ENCODE data around the gene IP6K2. TPM values are rescaled to one million over a fixed set of nuclear protein-coding genes. Genes with fewer than 3 reads are reported as not detected.
"Not testable (repeated sequence)": the region's sequence is repeated elsewhere in the genome, so short reads cannot be mapped to it uniquely, and the experiment has no call there.

IP6K2 gene
- total RNA-seq, 2 experiments from 2014 or later = 39.4 to 48.3 TPM

DNA sequence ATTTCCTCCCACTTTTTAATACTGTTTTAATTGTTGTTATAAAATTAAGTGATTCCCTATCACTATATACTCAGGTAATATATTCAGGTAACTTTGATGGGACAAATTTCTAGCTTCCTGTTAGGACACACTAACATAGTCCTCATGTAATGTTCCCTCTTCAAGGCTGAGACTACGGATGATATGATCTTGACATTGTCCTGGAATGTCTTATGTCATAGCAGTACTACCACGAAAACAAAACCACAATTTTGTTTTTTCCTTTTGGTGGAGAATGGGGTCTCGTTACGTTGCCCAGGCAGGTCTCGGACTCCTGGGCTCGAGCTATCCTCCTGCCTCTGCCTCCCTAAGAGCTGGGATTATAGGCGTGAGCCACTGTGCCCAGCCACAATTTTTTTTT, 26.8 kb upstream of the IP6K2 start:
- ATAC-seq (no peak), DNase-seq (no peak)
- Mint-ChIP-seq H3K4me1 (no peaks in the 10 kb centered on the region), H3K27me3 (no peaks in the 10 kb centered on the region), H3K27ac (no peak overlapping the region), H3K4me3 (no peak overlapping the region), H3K36me3 (ENCODE audit: low read depth) (peaks cover 13% of the 10 kb centered on the region), H3K9me3 (ENCODE audit: low read depth) (no peaks in the 10 kb centered on the region)
- intact Hi-C loops (cut with DNase I, micrococcal nuclease) = no loop called here
- ChIA-PET POLR2A (interaction anchor here (0.6 kb wide), 1 partner anchor 35 kb away, joined by 3 read pairs; no protein-coding TSS in a partner anchor), CTCF (interaction anchor here (2.8 kb wide), 1 partner anchor 11 kb away, joined by 9 read pairs; no protein-coding TSS in a partner anchor)

DNA sequence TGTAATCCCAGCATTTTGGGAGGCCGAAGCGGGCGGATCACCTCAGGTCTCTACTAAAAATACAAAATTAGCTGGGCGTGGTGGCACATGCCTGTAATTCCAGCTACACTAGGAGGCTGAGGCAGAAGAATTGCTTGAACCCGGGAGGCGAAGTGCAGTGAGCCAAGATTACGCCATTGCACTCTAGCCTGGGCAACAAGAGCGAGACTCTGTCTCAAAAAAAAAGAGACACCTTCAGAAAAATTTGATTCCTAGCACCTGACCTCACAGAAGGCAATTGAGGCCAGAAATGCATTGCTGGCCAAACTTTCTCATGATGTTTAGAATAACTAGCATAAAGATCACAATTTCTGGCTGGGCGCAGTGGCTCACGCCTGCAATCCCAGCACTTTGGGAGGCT, 24.2 kb upstream of the IP6K2 start:
- H3K4me1 Mint-ChIP-seq; H3K36me3 Mint-ChIP-seq (ENCODE audit: low read depth); H3K27me3 Mint-ChIP-seq; H3K9me3 Mint-ChIP-seq (ENCODE audit: low read depth); DNase-seq; H3K4me3 Mint-ChIP-seq; H3K27ac Mint-ChIP-seq; ATAC-seq; intact Hi-C loops (cut with DNase I, micrococcal nuclease): not testable (repeated sequence)
- ChIA-PET CTCF (interaction anchor here (1.3 to 2.8 kb wide), 3 partner anchors 14 to 250 kb away, joined by 4 to 9 read pairs (median 4); no protein-coding TSS in a partner anchor), POLR2A (interaction anchor here (0.7 kb wide), 1 partner anchor 642 kb away, joined by 5 read pairs; no protein-coding TSS in a partner anchor)

DNA sequence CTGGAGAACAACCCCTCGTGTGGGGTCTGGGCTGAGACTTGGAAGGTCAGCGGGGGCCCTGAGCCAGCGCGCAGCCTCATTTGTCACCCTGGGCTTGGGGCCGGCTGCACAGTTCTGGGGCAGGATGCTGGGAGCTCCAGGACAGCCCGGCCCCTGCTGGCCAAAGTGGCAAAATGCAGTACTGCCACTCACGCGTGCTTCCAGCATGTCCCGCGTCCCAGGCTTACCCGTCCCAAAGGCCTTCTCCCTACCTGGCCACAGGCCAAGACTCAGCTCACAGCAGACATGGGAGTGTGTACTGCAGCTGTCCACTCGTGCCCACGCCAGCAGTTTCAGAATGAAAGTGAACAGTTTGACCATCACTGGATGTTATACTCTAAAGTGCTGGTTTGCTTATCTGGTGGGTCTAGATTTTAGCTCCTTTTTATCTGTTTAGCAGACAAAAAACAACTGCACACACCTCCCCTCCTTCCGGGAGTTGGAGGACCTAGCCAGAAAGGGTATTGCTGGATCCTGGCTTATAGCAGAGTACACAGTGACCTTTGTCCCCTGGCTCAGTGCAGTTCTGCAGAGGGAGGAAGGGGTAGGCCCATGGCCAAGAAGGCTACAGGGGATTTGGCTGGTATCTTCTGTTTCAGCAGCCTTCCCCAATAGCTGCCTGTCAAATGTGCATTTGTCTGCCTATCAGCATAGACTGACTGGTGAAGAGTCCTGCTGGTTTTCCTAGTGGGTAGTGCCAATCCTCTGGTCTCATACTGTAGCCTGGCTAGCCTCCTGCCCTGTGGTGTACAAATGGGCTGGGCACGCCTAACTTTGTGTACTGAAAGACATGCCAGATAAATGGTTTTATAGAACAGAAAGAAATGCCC, 23.2 kb upstream of the IP6K2 start:
- no peaks in the 10 kb centered on the region for H3K9me3 Mint-ChIP-seq (ENCODE audit: low read depth)
- ChIA-PET CTCF (interaction anchor here (0.6 to 1.8 kb wide), 26 partner anchors 9 to 1397 kb away, joined by 3 to 12 read pairs (median 4); partner anchors contain the start of genes IP6K2 and PRKAR2A), POLR2A (interaction anchor here (0.6 to 0.9 kb wide), 5 partner anchors 23 to 643 kb away, joined by 3 to 8 read pairs (median 4); partner anchors contain the start of gene IP6K2)
- H3K36me3 Mint-ChIP-seq (ENCODE audit: low read depth) = no peaks in the 10 kb centered on the region
- no peak overlapping the region for H3K27ac Mint-ChIP-seq
- H3K4me3 Mint-ChIP-seq = no peak overlapping the region
- peak; percentile 76 for DNase-seq
- peak; percentile 92 for ATAC-seq
- H3K27me3 Mint-ChIP-seq = no peaks in the 10 kb centered on the region
- H3K4me1 Mint-ChIP-seq = no peaks in the 10 kb centered on the region
- intact Hi-C loops (cut with DNase I, micrococcal nuclease) = loop anchor here in 1 of 2 experiments (1.0 kb wide), 1 partner anchor 339 kb away; no protein-coding TSS in a partner anchor

DNA sequence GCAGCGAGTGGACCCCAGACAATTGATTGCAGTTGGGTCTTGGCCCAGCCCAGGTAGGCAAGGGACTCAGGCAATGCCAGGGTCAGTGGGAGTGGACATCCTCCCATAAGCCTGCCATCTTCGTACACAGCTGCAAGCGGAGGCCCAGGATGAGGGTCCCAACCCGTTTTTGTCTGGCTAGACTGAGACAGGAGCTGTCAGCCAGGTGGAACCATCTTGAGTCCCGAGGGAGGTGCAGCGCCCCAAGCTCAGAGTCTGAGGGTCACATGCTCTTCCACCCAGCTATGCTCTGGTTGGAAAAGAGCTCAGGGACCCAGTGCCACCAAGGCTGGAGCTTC, 22.6 kb upstream of the IP6K2 start:
- ChIA-PET CTCF (interaction anchor here (0.6 to 1.8 kb wide), 24 partner anchors 9 to 1398 kb away, joined by 3 to 12 read pairs (median 4); partner anchors contain the start of genes IP6K2 and PRKAR2A), POLR2A (interaction anchor here (0.7 to 0.9 kb wide), 2 partner anchors 22 to 29 kb away, joined by 3 to 4 read pairs; partner anchors contain the start of gene IP6K2)
- DNase-seq = no peak
- no peaks in the 10 kb centered on the region for H3K9me3 Mint-ChIP-seq (ENCODE audit: low read depth)
- H3K27ac Mint-ChIP-seq = no peak overlapping the region
- H3K4me1 Mint-ChIP-seq = no peaks in the 10 kb centered on the region
- no peak for ATAC-seq
- no peak overlapping the region for H3K4me3 Mint-ChIP-seq
- no peaks in the 10 kb centered on the region for H3K36me3 Mint-ChIP-seq (ENCODE audit: low read depth)
- H3K27me3 Mint-ChIP-seq = no peaks in the 10 kb centered on the region
- intact Hi-C loops (cut with DNase I, micrococcal nuclease) = no loop called here

DNA sequence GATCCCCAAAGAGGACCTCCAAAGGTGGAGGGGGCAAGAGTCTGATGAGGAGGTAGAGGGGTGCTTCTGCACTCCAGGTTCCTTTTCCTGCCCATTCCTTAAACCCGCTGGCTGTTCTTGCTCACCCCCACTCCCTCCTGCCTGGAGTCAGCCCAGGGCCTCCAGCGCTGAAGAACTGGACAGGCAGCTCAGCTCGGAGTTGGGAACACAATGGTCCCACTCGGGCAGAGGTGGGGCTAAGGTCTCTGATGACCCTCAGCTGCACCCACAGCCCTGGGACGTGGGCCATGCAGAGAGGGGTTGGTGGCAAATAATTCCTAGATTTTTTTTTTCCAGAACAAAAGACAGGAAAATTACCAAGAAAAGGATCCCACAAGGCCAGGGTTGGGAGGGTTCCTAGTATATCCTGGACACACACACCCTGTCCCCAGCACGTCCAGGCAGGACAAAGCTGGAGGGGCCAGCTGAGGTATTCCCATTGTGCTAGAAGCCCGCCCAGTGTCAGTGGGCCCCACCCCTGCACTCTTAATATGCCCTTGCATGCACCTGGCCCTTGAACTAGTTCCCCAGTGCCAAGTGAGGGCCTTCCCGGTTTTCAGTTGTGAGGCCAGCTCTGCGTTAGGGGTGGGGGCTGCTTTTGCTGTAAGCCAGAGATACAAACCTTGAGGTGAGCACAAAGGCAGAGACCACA, 22.1 kb upstream of the IP6K2 start:
- intact Hi-C loops (cut with DNase I, micrococcal nuclease) = no loop called here
- DNase-seq (no peak), ATAC-seq (no peak)
- CTCF ChIA-PET = interaction anchor here (0.6 to 1.8 kb wide), 20 partner anchors 8 to 697 kb away, joined by 3 to 12 read pairs (median 4); partner anchors contain the start of genes IP6K2 and PRKAR2A
- POLR2A ChIA-PET = interaction anchor here (0.7 kb wide), 1 partner anchor 22 kb away, joined by 3 read pairs; the partner anchor contains the start of gene IP6K2
- no peak overlapping the region for H3K27ac Mint-ChIP-seq
- no peaks in the 10 kb centered on the region for H3K36me3 Mint-ChIP-seq (ENCODE audit: low read depth)
- no peaks in the 10 kb centered on the region for H3K4me1 Mint-ChIP-seq
- no peak overlapping the region for H3K4me3 Mint-ChIP-seq
- no peaks in the 10 kb centered on the region for H3K27me3 Mint-ChIP-seq
- H3K9me3 Mint-ChIP-seq (ENCODE audit: low read depth) = no peaks in the 10 kb centered on the region

DNA sequence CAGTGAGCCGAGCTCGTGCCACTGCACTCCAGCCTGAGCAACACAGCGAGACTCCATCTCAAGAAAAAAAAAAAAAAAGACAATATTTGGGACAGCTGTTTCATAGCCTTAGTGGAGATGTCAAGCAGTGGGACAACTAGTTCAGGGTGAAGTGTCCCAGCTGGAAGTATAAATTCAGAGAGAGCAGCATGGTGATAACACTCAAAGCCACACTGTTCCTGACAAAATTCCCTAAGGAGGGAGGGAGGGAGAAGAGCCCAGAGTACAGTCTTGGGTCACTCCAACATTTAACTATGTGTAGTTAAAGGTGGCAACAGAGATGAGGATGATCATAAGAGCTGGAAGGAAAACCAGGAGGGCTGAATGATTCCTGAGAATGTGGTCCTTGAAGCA, 21.1 kb upstream of the IP6K2 start:
- Mint-ChIP-seq H3K27me3 (no peaks in the 10 kb centered on the region), H3K9me3 (ENCODE audit: low read depth) (no peaks in the 10 kb centered on the region), H3K4me1 (no peaks in the 10 kb centered on the region), H3K36me3 (ENCODE audit: low read depth) (no peaks in the 10 kb centered on the region), H3K27ac (no peak overlapping the region), H3K4me3 (no peak overlapping the region)
- intact Hi-C loops (cut with DNase I, micrococcal nuclease) = no loop called here
- POLR2A ChIA-PET = no interaction called here
- ATAC-seq (no peak), DNase-seq (no peak)
- CTCF ChIA-PET = interaction anchor here (0.7 to 1.6 kb wide), 3 partner anchors 10 to 214 kb away, joined by 3 to 4 read pairs (median 3); no protein-coding TSS in a partner anchor

DNA sequence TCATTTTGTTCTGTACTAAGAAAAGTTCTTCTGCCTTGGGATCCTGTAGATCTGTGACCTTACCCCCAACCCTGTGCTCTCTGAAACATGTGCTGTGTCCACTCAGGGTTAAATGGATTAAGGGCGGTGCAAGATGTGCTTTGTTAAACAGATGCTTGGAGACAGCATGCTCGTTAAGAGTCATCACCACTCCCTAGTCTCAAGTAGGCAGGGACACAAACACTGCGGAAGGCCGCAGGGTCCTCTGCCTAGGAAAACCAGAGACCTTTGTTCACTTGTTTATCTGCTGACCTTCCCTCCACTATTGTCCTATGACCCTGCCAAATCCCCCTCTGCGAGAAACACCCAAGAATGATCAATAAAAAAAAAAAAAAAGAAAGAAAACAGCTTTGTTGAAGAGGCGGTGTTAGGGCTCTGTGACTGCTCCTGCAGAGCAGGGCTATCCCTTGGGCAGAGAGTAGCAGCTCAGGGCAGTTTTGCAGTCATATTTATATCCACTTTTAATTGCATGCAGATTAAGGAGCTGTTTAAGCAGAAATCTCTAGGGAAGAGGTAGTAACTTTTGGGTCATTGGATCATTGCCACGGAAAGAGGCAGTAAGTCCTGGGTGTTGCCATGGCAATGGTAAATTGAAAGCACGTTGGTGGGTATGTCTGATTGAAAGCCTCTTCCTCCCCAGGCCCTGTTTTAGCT, 18.2 kb upstream of the IP6K2 start:
- H3K9me3 Mint-ChIP-seq (ENCODE audit: low read depth); H3K27ac Mint-ChIP-seq; H3K36me3 Mint-ChIP-seq (ENCODE audit: low read depth); intact Hi-C loops (cut with DNase I, micrococcal nuclease); DNase-seq; H3K27me3 Mint-ChIP-seq; H3K4me3 Mint-ChIP-seq; ATAC-seq; POLR2A ChIA-PET; H3K4me1 Mint-ChIP-seq: not testable (repeated sequence)
- CTCF ChIA-PET = interaction anchor here (0.8 to 2.0 kb wide), 4 partner anchors 20 to 706 kb away, joined by 4 to 5 read pairs (median 4); no protein-coding TSS in a partner anchor

DNA sequence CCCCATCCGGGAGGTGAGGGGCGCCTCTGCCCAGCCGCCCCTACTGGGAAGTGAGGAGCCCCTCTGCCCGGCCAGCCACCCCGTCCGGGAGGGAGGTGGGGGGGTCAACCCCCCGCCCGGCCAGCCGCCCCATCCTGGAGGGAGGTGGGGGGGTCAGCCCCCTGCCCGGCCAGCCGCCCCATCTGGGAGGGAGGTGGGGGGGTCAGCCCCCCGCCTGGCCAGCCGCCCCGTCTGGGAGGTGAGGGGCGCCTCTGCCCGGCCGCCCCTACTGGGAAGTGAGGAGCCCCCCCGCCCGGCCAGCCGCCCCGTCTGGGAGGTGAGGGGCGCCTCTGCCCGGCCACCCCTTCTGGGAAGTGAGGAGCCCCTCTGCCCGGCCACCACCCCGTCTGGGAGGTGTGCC, 17.5 kb upstream of the IP6K2 start:
- H3K36me3 Mint-ChIP-seq (ENCODE audit: low read depth); H3K27ac Mint-ChIP-seq; CTCF ChIA-PET; H3K27me3 Mint-ChIP-seq; H3K9me3 Mint-ChIP-seq (ENCODE audit: low read depth); DNase-seq; POLR2A ChIA-PET; ATAC-seq; intact Hi-C loops (cut with DNase I, micrococcal nuclease); H3K4me3 Mint-ChIP-seq; H3K4me1 Mint-ChIP-seq: not testable (repeated sequence)

DNA sequence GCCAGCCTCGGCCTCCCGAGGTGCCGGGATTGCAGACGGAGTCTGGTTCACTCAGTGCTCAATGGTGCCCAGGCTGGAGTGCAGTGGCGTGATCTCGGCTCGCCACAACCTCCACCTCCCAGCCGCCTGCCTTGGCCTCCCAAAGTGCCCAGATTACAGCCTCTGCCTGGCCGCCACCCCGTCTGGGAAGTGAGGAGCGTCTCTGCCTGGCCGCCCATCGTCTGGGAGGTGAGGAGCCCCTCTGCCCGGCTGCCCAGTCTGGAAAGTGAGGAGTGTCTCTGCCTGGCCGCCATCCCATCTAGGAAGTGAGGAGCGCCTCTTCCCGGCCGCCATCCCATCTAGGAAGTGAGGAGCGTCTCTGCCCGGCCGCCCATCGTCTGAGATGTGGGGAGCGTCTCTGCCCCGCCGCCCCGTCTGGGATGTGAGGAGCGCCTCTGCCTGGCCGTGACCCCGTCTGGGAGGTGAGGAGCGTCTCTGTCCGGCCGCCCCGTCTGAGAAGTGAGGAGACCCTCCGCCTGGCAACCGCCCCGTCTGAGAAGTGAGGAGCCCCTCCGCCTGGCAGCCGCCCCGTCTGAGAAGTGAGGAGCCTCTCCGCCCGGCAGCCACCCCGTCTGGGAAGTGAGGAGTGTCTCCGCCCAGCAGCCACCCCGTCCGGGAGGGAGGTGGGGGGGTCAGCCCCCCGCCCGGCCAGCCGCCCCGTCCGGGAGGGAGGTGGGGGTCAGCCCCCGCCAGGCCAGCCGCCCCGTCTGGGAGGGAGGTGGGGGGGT, 16.9 kb upstream of the IP6K2 start:
- H3K27ac Mint-ChIP-seq, POLR2A ChIA-PET, H3K27me3 Mint-ChIP-seq: not testable (repeated sequence)

DNA sequence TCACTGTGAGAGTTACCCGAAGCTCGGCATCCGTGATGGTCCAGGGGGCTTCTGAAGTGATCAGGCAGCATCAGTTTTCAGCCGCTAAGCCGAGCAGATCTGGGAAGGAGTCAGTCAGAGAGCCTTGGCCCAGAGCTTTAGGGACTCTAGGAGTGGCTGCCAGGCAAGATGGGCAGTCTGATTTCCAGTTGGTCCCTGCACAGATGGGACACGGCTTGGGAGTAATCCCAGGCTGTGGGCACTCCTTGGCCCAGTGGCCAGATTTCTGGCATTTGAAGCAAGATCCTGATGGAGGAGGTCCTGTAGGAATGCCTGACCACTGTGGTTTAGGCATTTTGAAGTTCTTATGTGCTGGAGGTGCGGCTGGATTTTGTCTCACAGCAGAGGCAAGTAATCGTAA, 10.5 kb upstream of the IP6K2 start:
- Mint-ChIP-seq H3K9me3 (ENCODE audit: low read depth) (no peaks in the 10 kb centered on the region), H3K4me3 (no peak overlapping the region), H3K27ac (no peak overlapping the region), H3K27me3 (no peaks in the 10 kb centered on the region), H3K4me1 (no peaks in the 10 kb centered on the region), H3K36me3 (ENCODE audit: low read depth) (no peaks in the 10 kb centered on the region)
- ChIA-PET POLR2A (no interaction called here), CTCF (no interaction called here)
- ATAC-seq (no peak), DNase-seq (no peak)
- intact Hi-C loops (cut with DNase I, micrococcal nuclease) = no loop called here

More for the DNA sequence above, 16.9 kb upstream of the IP6K2 start:
- intact Hi-C loops (cut with DNase I, micrococcal nuclease); H3K4me1 Mint-ChIP-seq; H3K9me3 Mint-ChIP-seq (ENCODE audit: low read depth); H3K4me3 Mint-ChIP-seq; CTCF ChIA-PET; DNase-seq; H3K36me3 Mint-ChIP-seq (ENCODE audit: low read depth); ATAC-seq: not testable (repeated sequence)
